ENCODE measurements around the gene MARK3.

MARK3 gene

GRCh38 chr14:103540821-103541708 lies 155.8 kb downstream of the MARK3 start:
- DNase-seq, result no peak

- no peak for DNase-seq
These were observed 156.7 kb downstream of the MARK3 start for GRCh38 chr14:103541709-103542604.

GRCh38 chr14:103542605-103543088 lies 157.4 kb downstream of the MARK3 start:
- peak; percentile 44 for DNase-seq

GRCh38 chr14:103543140-103543539 lies 157.9 kb downstream of the MARK3 start:
- no peak for DNase-seq

- DNase-seq, result no peak
These were observed 158.6 kb downstream of the MARK3 start for GRCh38 chr14:103543721-103544387.

GRCh38 chr14:103544388-103545218 lies 159.4 kb downstream of the MARK3 start:
- no peak for DNase-seq

- DNase-seq, result no peak
These were observed 160.2 kb downstream of the MARK3 start for GRCh38 chr14:103545219-103545914.

- DNase-seq, result no peak
These were observed 160.9 kb downstream of the MARK3 start for GRCh38 chr14:103545915-103546651.

- peak; percentile 51 for DNase-seq
These were observed 161.6 kb downstream of the MARK3 start for GRCh38 chr14:103546652-103547454.

GRCh38 chr14:103547455-103547940 lies 162.3 kb downstream of the MARK3 start:
- DNase-seq, result no peak

- no peak for DNase-seq
These were observed 162.8 kb downstream of the MARK3 start for GRCh38 chr14:103547941-103548462.

GRCh38 chr14:103548463-103549351 lies 163.5 kb downstream of the MARK3 start:
- DNase-seq, result no peak

GRCh38 chr14:103549361-103550311 lies 164.4 kb downstream of the MARK3 start:
- no peak for DNase-seq

- DNase-seq, result no peak
These were observed 165.5 kb downstream of the MARK3 start for GRCh38 chr14:103550451-103551337.

GRCh38 chr14:103551338-103551762 lies 166.1 kb downstream of the MARK3 start:
- DNase-seq, result no peak

All from fibroblast of skin of scalp (primary cell).